ENCODE results near the gene AARSD1. TPM values are rescaled to one million over a fixed set of nuclear protein-coding genes. Genes with fewer than 3 reads are reported as not detected.
"Not testable (repeated sequence)": the region's sequence is repeated elsewhere in the genome, so short reads cannot be mapped to it uniquely, and the experiment has no call there.

Gene AARSD1
- total RNA-seq, 4 donors from 2014 or later, result 10.9 to 39.5 (median 26.3) TPM

DNA sequence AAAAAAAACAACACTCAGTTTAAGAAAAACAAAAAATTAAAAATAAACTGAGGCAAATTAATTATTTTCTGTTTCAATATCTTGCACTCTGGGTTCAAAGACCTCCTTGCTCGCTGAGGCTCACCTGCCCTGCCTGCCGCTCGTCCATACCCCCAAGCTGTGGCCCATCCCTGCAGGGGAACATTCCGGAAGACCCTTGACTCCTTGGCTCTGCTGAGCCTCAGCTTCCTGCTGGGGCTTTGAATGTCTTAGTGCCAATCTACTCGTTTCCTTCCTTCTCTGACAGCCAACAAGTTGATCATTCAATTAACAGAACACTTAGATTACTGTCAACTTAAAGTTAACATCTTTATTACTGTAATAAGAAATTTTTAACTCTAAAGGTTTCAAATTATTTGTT is 39.4 kb downstream of the AARSD1 start:
- no peaks in the 10 kb centered on the region for H3K36me3 ChIP-seq
- WGBS, 2 donors (ENCODE audit: low coverage in 1 of 2), result 47 to 77% methylated on average over 4 to 5 of the region's 5 CpGs
- TF ChIP-seq POLR2AphosphoS5 (IDR thresholded peaks at IDR 0.05) (no peak), POLR2A (IDR thresholded peaks at IDR 0.05) (no peak), EP300 (IDR thresholded peaks at IDR 0.05) (no peak)
- TF ChIP-seq, protein P1, sequence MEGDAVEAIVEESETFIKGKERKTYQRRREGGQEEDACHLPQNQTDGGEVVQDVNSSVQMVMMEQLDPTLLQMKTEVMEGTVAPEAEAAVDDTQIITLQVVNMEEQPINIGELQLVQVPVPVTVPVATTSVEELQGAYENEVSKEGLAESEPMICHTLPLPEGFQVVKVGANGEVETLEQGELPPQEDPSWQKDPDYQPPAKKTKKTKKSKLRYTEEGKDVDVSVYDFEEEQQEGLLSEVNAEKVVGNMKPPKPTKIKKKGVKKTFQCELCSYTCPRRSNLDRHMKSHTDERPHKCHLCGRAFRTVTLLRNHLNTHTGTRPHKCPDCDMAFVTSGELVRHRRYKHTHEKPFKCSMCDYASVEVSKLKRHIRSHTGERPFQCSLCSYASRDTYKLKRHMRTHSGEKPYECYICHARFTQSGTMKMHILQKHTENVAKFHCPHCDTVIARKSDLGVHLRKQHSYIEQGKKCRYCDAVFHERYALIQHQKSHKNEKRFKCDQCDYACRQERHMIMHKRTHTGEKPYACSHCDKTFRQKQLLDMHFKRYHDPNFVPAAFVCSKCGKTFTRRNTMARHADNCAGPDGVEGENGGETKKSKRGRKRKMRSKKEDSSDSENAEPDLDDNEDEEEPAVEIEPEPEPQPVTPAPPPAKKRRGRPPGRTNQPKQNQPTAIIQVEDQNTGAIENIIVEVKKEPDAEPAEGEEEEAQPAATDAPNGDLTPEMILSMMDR (IDR thresholded peaks at IDR 0.05), result no peak
- H3K4me1 ChIP-seq, result peaks cover 0 to 57% (median 7%) of the 10 kb centered on the region in 3 donors
- H3K4me3 ChIP-seq, result no peak overlapping the region
- no peak overlapping the region for H3K27ac ChIP-seq
- H3K9me3 ChIP-seq, result no peaks in the 10 kb centered on the region
- no peaks in the 10 kb centered on the region for H3K27me3 ChIP-seq
- ATAC-seq, result no peak

GRCh38 chr17:42923472-42923871 is 40.8 kb downstream of the AARSD1 start:
- H3K27me3 ChIP-seq, result not testable (repeated sequence)

DNA sequence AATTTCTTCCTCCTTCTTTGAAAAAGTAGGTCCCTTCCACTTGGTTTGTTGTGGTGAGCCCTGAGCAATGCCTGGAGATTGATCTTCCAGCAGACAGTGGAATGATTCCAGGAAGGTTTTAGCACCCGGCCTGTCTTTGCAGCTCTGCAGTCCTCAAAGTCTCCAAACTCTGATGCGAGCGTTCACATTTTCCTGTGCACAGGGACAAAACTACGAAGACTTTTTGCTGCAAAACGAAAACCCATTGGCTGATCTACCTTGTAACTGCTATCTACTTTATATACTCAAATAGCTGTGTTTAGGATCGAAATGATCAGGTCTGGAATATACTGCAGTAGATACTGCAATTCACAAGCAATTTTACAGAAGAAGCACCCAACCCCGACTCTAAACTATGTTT is 42.0 kb downstream of the AARSD1 start:
- no peaks in the 10 kb centered on the region for H3K9me3 ChIP-seq
- no peaks in the 10 kb centered on the region for H3K27me3 ChIP-seq
- peaks cover 0 to 50% (median 0%) of the 10 kb centered on the region in 3 donors for H3K4me1 ChIP-seq
- no peak overlapping the region for H3K4me3 ChIP-seq
- ATAC-seq, result no peak
- TF ChIP-seq POLR2A (IDR thresholded peaks at IDR 0.05), result no peak
- TF ChIP-seq POLR2AphosphoS5 (IDR thresholded peaks at IDR 0.05), result no peak
- TF ChIP-seq, protein P1 (IDR thresholded peaks at IDR 0.05), result no peak
- TF ChIP-seq EP300 (IDR thresholded peaks at IDR 0.05), result no peak
- peak overlapping the region in 3 of 4 donors; percentile 56 to 64 (median 60) for H3K27ac ChIP-seq
- 57 to 59% methylated on average over 5 to 7 of the region's 7 CpGs for WGBS, 2 donors (ENCODE audit: low coverage in 1 of 2)
- no peaks in the 10 kb centered on the region for H3K36me3 ChIP-seq

More at GRCh38 chr17:42923472-42923871, 40.8 kb downstream of the AARSD1 start:
- not testable (repeated sequence) for H3K9me3 ChIP-seq, H3K4me3 ChIP-seq, H3K36me3 ChIP-seq, ATAC-seq
- peaks cover 0 to 51% (median 0%) of the 10 kb centered on the region in 3 donors for H3K4me1 ChIP-seq
- H3K27ac ChIP-seq, result peak overlapping the region in 3 of 4 donors; percentile 56 to 64 (median 60)
- WGBS, 2 donors (ENCODE audit: low coverage in 1 of 2), result 50 to 87% methylated on average over 1 to 3 of the region's 7 CpGs

DNA sequence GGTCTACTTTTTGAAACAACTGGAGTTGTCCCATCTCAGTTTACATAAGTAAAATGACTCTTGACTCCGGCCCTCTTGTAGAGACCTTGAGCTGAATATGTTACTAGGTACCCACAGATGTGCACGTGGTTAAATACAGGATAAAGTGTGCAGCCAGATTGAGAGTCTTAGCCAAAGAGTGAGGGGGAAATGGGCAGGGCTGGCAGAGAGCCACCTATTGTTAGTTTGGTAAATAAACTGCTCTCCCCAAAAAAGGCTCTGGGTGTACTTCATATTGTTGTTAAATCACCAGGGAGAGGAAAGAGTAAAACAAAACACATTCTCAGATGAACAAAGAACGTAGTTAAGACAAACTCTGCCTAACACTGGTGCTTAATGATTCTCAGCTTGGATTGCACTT is 43.3 kb downstream of the AARSD1 start:
- H3K36me3 ChIP-seq, result no peaks in the 10 kb centered on the region
- H3K9me3 ChIP-seq, result no peaks in the 10 kb centered on the region
- H3K4me3 ChIP-seq, result no peak overlapping the region
- peak; percentile 43 for ATAC-seq
- TF ChIP-seq POLR2A (IDR thresholded peaks at IDR 0.05) (no peak), EP300 (IDR thresholded peaks at IDR 0.05) (no peak), POLR2AphosphoS5 (IDR thresholded peaks at IDR 0.05) (no peak)
- TF ChIP-seq, protein P1 (IDR thresholded peaks at IDR 0.05), result no peak
- H3K27me3 ChIP-seq, result no peaks in the 10 kb centered on the region
- WGBS, 2 donors (ENCODE audit: low coverage in 1 of 2), result 4 to 31% methylated on average over 3 of the region's 3 CpGs
- H3K27ac ChIP-seq, result peak overlapping the region in 3 of 4 donors; percentile 56 to 64 (median 60)
- peaks cover 0 to 50% (median 0%) of the 10 kb centered on the region in 3 donors for H3K4me1 ChIP-seq

- ATAC-seq, result no peak
- TF ChIP-seq POLR2AphosphoS5 (IDR thresholded peaks at IDR 0.05) (no peak), POLR2A (IDR thresholded peaks at IDR 0.05) (no peak), EP300 (IDR thresholded peaks at IDR 0.05) (no peak)
- TF ChIP-seq, protein P1 (IDR thresholded peaks at IDR 0.05), result no peak
- no peak overlapping the region for H3K4me3 ChIP-seq
- no peaks in the 10 kb centered on the region for H3K36me3 ChIP-seq
- 71 to 75% methylated on average over 3 to 7 of the region's 10 CpGs for WGBS, 2 donors (ENCODE audit: low coverage in 1 of 2)
- H3K4me1 ChIP-seq, result peaks cover 0 to 50% (median 0%) of the 10 kb centered on the region in 3 donors
- H3K9me3 ChIP-seq, result no peaks in the 10 kb centered on the region
- H3K27me3 ChIP-seq, result no peaks in the 10 kb centered on the region
- H3K27ac ChIP-seq, result peak overlapping the region in 3 of 4 donors; percentile 56 to 64 (median 60)
Observed at GRCh38 chr17:42920106-42920900, 44.0 kb downstream of the AARSD1 start.

DNA sequence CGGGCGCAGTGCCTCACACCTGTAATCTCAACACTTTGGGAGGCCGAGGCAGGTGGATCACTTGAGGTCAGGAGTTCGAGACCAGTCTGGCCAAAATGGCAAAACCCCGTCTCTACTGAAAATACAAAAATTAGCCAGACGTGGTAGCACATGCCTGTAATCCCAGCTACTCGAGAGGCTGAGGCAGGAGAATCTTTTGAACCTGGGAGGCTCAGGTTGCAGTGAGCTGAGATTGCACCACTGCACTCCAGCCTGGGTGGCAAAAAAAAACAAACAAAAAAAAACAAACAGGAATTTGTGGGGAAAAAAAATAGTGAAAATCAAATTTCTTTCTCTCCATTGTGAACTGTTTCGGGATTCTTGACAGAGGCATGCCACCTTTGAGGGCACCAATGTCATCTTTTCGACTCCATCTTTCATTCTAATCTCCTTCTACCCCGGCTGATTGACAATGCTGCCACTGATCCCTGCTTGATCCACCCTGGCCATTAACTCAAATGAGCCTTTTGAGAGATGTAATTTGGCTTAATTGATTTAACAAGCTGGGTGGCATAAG is 44.7 kb downstream of the AARSD1 start:
- not testable (repeated sequence) for ATAC-seq, H3K4me3 ChIP-seq, H3K9me3 ChIP-seq, H3K27me3 ChIP-seq, H3K36me3 ChIP-seq
- Histone ChIP-seq H3K4me1 (peaks cover 0 to 50% (median 0%) of the 10 kb centered on the region in 3 donors), H3K27ac (peak overlapping the region in 2 of 4 donors; percentile 26 to 39)
- 86% methylated on average over 3 to 7 of the region's 10 CpGs for WGBS, 2 donors (ENCODE audit: low coverage in 1 of 2)
